Glutamatergic neuron (in vitro differentiated cells): ENCODE results near the gene DPF1. TPM values are rescaled to one million over a fixed set of nuclear protein-coding genes. Genes with fewer than 3 reads are reported as not detected.

ENCODE experiments used
- DNase-seq: peaks from one replicate; pipeline ENCODE4 v3.0.0; 2022
- H3K27ac Mint-ChIP-seq: one replicate; pipeline ENCODE4 v1.8.0; 2020; ENCODE audit warnings: mild to moderate bottlenecking, mixed read lengths, inconsistent platforms; ENCODE audit not compliant: unreplicated experiment
- H3K27me3 Mint-ChIP-seq: one replicate; pipeline ENCODE4 v1.8.0; 2020; ENCODE audit warnings: mild to moderate bottlenecking, moderate library complexity, mixed read lengths, inconsistent platforms; ENCODE audit not compliant: unreplicated experiment
- H3K36me3 Mint-ChIP-seq: one replicate; pipeline ENCODE4 v1.8.0; 2020; ENCODE audit warnings: mild to moderate bottlenecking, mixed read lengths, inconsistent platforms; ENCODE audit not compliant: unreplicated experiment
- H3K4me1 Mint-ChIP-seq: one replicate; pipeline ENCODE4 v1.8.0; 2020; ENCODE audit warnings: mild to moderate bottlenecking, low read depth, mixed read lengths, inconsistent platforms; ENCODE audit not compliant: unreplicated experiment
- H3K4me3 Mint-ChIP-seq: one replicate; pipeline ENCODE4 v1.8.0; 2020; ENCODE audit warnings: mild to moderate bottlenecking, mixed read lengths, inconsistent platforms; ENCODE audit not compliant: unreplicated experiment
- H3K9me3 Mint-ChIP-seq: one replicate; pipeline ENCODE4 v1.8.0; 2020; ENCODE audit warnings: mild to moderate bottlenecking, moderate library complexity, mixed read lengths, inconsistent platforms; ENCODE audit not compliant: unreplicated experiment
- CTCF ChIP-seq: fragments of 200-600 bp; sonication (generic); IDR thresholded peaks from one replicate; pipeline ENCODE4 v1.5.0; 2021; ENCODE audit not compliant: partially characterized antibody, unreplicated experiment
- total RNA-seq: library from RNA; stranded (reverse); fragmentation: NEBNext Ultra II Directional; extraction: Animal tissue kit (Norgen Biotek cat#: 25700); gene quantifications from one replicate; pipeline ENCODE4 v1.2.1, GENCODE V29; 2021; ENCODE audit not compliant: unreplicated experiment

The DPF1 gene
- total RNA-seq, 1 donor from 2014 or later = 33.8 TPM

- Mint-ChIP-seq H3K27ac (peak overlapping the region; percentile 100), H3K9me3 (peaks cover 44% of the 10 kb centered on the region), H3K4me3 (peak overlapping the region; percentile 88), H3K4me1 (peaks cover 27% of the 10 kb centered on the region), H3K36me3 (no peaks in the 10 kb centered on the region), H3K27me3 (peaks cover 43% of the 10 kb centered on the region)
- no peak for TF ChIP-seq CTCF
- no peak for DNase-seq
These were observed 29.8 kb upstream of the DPF1 start for GRCh38 chr19:38253788-38254187.

- peaks cover 43% of the 10 kb centered on the region for H3K27me3 Mint-ChIP-seq
- peak; percentile 85 for DNase-seq
- H3K9me3 Mint-ChIP-seq = peaks cover 44% of the 10 kb centered on the region
- peaks cover 27% of the 10 kb centered on the region for H3K4me1 Mint-ChIP-seq
- H3K27ac Mint-ChIP-seq = peak overlapping the region; percentile 100
- H3K36me3 Mint-ChIP-seq = no peaks in the 10 kb centered on the region
- TF ChIP-seq CTCF = no peak
- peak overlapping the region; percentile 88 for H3K4me3 Mint-ChIP-seq
These were observed 29.1 kb upstream of the DPF1 start for GRCh38 chr19:38252941-38253691.

- no peak for TF ChIP-seq CTCF
- peaks cover 44% of the 10 kb centered on the region for H3K9me3 Mint-ChIP-seq
- H3K36me3 Mint-ChIP-seq = no peaks in the 10 kb centered on the region
- peak overlapping the region; percentile 87 for H3K4me3 Mint-ChIP-seq
- H3K27me3 Mint-ChIP-seq = peaks cover 43% of the 10 kb centered on the region
- DNase-seq = no peak
- H3K27ac Mint-ChIP-seq = peak overlapping the region; percentile 100
- peaks cover 27% of the 10 kb centered on the region for H3K4me1 Mint-ChIP-seq
These were observed 28.4 kb upstream of the DPF1 start for GRCh38 chr19:38252385-38252784.

GRCh38 chr19:38251564-38252051 lies 27.6 kb upstream of the DPF1 start:
- peaks cover 40% of the 10 kb centered on the region for H3K9me3 Mint-ChIP-seq
- peaks cover 43% of the 10 kb centered on the region for H3K27me3 Mint-ChIP-seq
- H3K36me3 Mint-ChIP-seq = no peaks in the 10 kb centered on the region
- peaks cover 27% of the 10 kb centered on the region for H3K4me1 Mint-ChIP-seq
- peak; percentile 73 for DNase-seq
- peak overlapping the region; percentile 87 for H3K4me3 Mint-ChIP-seq
- TF ChIP-seq CTCF = no peak
- H3K27ac Mint-ChIP-seq = peak overlapping the region; percentile 100
